ENCODE measurements around the gene SDK1. TPM values are rescaled to one million over a fixed set of nuclear protein-coding genes. Genes with fewer than 3 reads are reported as not detected.

SDK1 gene
- total RNA-seq, 1 donor from 2014 or later: 10.9 TPM

GRCh38 chr7:4127909-4128560 is 827.0 kb downstream of the SDK1 start:
- no peak for DNase-seq (ENCODE audit: low spot score)
- Mint-ChIP-seq H3K9me3 (ENCODE audit: low read depth) (peaks cover 7% of the 10 kb centered on the region), H3K36me3 (ENCODE audit: low read depth) (peaks cover 11% of the 10 kb centered on the region), H3K4me1 (ENCODE audit: low read depth) (no peaks in the 10 kb centered on the region), H3K27ac (ENCODE audit: unreplicated experiment) (no peak overlapping the region), H3K27me3 (ENCODE audit: low read depth) (no peaks in the 10 kb centered on the region), H3K4me3 (ENCODE audit: unreplicated experiment) (no peak overlapping the region)
- TF ChIP-seq, protein P1, sequence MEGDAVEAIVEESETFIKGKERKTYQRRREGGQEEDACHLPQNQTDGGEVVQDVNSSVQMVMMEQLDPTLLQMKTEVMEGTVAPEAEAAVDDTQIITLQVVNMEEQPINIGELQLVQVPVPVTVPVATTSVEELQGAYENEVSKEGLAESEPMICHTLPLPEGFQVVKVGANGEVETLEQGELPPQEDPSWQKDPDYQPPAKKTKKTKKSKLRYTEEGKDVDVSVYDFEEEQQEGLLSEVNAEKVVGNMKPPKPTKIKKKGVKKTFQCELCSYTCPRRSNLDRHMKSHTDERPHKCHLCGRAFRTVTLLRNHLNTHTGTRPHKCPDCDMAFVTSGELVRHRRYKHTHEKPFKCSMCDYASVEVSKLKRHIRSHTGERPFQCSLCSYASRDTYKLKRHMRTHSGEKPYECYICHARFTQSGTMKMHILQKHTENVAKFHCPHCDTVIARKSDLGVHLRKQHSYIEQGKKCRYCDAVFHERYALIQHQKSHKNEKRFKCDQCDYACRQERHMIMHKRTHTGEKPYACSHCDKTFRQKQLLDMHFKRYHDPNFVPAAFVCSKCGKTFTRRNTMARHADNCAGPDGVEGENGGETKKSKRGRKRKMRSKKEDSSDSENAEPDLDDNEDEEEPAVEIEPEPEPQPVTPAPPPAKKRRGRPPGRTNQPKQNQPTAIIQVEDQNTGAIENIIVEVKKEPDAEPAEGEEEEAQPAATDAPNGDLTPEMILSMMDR (IDR thresholded peaks at IDR 0.05): no peak

DNA sequence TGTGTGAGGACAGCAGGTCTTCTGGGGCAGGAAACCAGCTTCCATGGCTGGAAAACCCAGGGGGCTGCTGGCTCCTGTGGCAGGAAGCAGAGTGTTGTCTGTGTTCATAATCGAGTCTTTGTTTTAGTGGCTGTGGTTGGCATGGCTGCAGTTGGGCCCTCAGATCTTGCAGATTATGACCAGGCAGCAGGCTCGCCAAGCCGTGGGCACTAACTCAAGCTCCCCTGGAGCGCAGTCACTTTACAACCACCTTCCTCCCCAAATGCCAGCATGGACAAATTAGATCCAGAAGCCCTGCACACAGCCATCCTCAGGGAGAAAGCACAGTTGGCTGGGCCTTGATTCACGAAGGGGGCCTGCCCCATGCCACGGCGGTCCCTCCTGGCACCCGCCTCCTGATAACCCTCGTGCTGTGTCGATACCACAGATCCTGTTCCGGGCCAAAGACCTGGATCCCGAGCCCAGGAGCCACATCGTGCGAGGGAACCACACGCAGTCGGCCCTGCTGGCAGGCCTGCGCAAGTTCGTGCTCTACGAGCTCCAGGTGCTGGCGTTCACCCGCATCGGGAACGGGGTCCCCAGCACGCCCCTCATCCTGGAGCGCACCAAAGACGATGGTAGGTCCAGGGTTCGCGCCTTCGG is 828.5 kb downstream of the SDK1 start:
- Mint-ChIP-seq H3K36me3 (ENCODE audit: low read depth) (peaks cover 11% of the 10 kb centered on the region), H3K27ac (ENCODE audit: unreplicated experiment) (no peak overlapping the region), H3K9me3 (ENCODE audit: low read depth) (peaks cover 7% of the 10 kb centered on the region), H3K4me1 (ENCODE audit: low read depth) (no peaks in the 10 kb centered on the region), H3K4me3 (ENCODE audit: unreplicated experiment) (no peak overlapping the region), H3K27me3 (ENCODE audit: low read depth) (no peaks in the 10 kb centered on the region)
- peak; percentile 84 for DNase-seq (ENCODE audit: low spot score)
- TF ChIP-seq, protein P1 (IDR thresholded peaks at IDR 0.05): no peak

DNA sequence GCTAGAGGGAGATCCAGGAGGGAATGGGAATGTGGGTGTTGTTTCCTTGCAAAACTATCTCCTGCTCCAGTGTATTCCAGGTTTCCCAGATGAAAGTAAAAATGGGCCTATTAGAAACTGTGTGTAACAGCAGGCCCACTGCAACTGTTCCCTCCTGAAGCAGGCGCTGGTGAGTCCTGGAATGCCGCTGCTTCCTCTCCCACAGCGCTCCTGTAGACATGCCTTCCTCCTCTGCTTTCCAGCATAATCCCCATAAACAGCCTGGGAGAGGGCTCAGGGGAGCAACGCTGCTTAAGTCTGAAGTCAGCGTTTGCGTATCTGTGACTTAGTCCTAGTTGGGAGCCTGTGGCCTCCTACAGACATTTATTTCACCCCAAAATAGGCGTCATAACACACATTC is 830.0 kb downstream of the SDK1 start:
- Mint-ChIP-seq H3K36me3 (ENCODE audit: low read depth) (peaks cover 9% of the 10 kb centered on the region), H3K9me3 (ENCODE audit: low read depth) (no peaks in the 10 kb centered on the region), H3K27ac (ENCODE audit: unreplicated experiment) (no peak overlapping the region), H3K4me1 (ENCODE audit: low read depth) (no peaks in the 10 kb centered on the region), H3K27me3 (ENCODE audit: low read depth) (no peaks in the 10 kb centered on the region), H3K4me3 (ENCODE audit: unreplicated experiment) (no peak overlapping the region)
- DNase-seq (ENCODE audit: low spot score): no peak
- TF ChIP-seq, protein P1 (IDR thresholded peaks at IDR 0.05): no peak

- peak; percentile 85 for DNase-seq (ENCODE audit: low spot score)
- TF ChIP-seq, protein P1 (IDR thresholded peaks at IDR 0.05): no peak
- no peak overlapping the region for H3K4me3 Mint-ChIP-seq (ENCODE audit: unreplicated experiment)
- no peaks in the 10 kb centered on the region for H3K9me3 Mint-ChIP-seq (ENCODE audit: low read depth)
- peaks cover 8% of the 10 kb centered on the region for H3K36me3 Mint-ChIP-seq (ENCODE audit: low read depth)
- H3K27ac Mint-ChIP-seq (ENCODE audit: unreplicated experiment): no peak overlapping the region
- no peaks in the 10 kb centered on the region for H3K27me3 Mint-ChIP-seq (ENCODE audit: low read depth)
- no peaks in the 10 kb centered on the region for H3K4me1 Mint-ChIP-seq (ENCODE audit: low read depth)
Observed at GRCh38 chr7:4132221-4132620, 831.2 kb downstream of the SDK1 start.

GRCh38 chr7:4133491-4134044 is 832.5 kb downstream of the SDK1 start:
- H3K9me3 Mint-ChIP-seq (ENCODE audit: low read depth): no peaks in the 10 kb centered on the region
- TF ChIP-seq, protein P1 (IDR thresholded peaks at IDR 0.05): no peak

More at GRCh38 chr7:4133491-4134044, 832.5 kb downstream of the SDK1 start:
- no peak overlapping the region for H3K4me3 Mint-ChIP-seq (ENCODE audit: unreplicated experiment)
- H3K4me1 Mint-ChIP-seq (ENCODE audit: low read depth): no peaks in the 10 kb centered on the region
- peak; percentile 60 for DNase-seq (ENCODE audit: low spot score)
- no peaks in the 10 kb centered on the region for H3K27me3 Mint-ChIP-seq (ENCODE audit: low read depth)
- H3K36me3 Mint-ChIP-seq (ENCODE audit: low read depth): peaks cover 2% of the 10 kb centered on the region
- H3K27ac Mint-ChIP-seq (ENCODE audit: unreplicated experiment): no peak overlapping the region

All from chondrocyte (in vitro differentiated cells).